ENCODE measurements around the gene DNAH14.
A peak's percentile ranks its signal among the peaks of the same experiment; 100 is the strongest.
"Not testable (repeated sequence)": the region's sequence is repeated elsewhere in the genome, so short reads cannot be mapped to it uniquely, and the experiment has no call there.

The DNAH14 gene

DNA sequence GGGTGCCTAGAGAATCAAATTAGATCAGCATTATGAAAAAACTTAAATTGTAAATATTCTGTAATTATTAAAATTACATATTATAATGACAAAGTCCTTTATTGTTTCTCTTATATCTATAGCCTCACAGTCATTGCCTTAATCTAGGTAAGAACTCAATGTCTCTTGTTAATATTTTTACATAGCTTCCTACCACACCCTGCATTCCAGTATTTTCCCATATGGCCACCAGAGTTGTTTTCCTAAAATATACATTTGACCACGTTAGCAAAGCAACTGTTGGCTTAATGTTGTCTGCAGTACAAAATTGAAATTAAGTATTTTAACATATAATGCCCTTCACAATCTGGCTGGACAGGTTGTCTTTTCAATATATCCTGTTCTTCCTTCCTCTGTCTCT is 230.3 kb downstream of the DNAH14 start:
- no peak for DNase-seq

DNA sequence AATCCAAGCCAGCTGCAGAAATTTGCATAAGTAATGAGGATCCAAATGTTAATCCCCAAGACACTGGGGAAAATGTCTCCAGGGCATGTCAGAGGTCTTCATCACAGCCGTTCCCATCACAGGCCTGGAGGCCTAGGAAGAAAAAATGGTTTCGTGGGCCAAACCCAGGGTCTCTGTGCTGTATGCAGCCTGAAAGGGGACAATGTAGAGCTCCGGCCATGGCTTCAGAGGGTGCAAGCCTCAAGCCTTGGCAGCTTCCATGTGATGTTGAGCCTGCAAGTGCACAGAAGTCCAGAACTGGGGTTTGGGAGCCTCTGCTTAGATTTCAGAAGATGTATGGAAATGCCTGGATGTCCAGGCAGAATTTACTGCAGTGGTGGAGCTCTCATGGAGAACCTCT is 247.9 kb downstream of the DNAH14 start:
- not testable (repeated sequence) for DNase-seq

DNA sequence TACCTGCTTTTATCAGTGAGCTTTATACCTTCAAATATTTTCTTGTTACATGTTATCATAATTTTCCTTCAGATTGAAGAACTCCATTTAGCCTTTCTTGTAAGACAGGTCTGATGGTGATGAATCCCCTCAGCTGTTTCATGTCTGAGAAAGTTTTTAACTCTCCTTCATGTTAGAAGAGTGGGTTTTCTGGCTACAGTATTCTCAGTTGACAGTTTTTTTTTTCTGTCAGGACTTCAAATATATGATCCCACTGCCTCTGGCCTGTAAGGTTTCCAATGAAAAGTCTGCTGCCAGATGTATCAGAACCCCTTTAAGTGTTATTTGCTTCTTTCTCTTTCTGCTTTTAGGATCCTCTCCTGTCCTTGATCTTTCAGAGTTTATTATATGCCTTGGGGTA is 250.2 kb downstream of the DNAH14 start:
- DNase-seq = no peak

GRCh38 chr1:225182716-225183115 is 253.2 kb downstream of the DNAH14 start:
- DNase-seq = no peak

DNA sequence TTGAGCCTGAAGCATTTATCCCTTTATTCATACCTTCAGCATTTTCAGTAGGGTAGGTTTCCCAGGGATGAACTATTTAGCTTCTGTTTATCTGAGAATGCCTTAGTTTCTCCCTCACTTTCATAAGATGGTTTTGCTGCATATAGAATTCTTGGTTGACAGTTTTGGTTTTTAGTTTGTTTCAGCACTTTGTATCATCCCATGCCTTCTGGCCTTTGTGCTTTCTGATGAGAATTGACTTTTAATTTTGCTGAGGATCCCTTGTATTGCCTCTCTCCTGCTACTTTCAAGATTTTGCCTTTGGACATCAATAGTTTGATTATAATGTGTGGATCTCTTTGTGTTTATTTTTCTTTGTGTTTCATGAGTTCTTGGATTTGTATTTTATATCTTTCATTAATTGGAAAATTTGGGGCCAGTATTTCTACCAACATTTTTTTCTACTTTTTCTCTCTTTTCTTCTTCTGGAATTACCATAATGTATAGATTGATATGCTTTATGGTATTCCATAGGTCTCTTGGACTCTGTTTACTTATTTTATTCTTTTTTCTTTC is 261.8 kb downstream of the DNAH14 start:
- DNase-seq = no peak

GRCh38 chr1:225201447-225201846 is 272.0 kb downstream of the DNAH14 start:
- no peak for DNase-seq

GRCh38 chr1:225207791-225208190 is 278.3 kb downstream of the DNAH14 start:
- DNase-seq = no peak

DNA sequence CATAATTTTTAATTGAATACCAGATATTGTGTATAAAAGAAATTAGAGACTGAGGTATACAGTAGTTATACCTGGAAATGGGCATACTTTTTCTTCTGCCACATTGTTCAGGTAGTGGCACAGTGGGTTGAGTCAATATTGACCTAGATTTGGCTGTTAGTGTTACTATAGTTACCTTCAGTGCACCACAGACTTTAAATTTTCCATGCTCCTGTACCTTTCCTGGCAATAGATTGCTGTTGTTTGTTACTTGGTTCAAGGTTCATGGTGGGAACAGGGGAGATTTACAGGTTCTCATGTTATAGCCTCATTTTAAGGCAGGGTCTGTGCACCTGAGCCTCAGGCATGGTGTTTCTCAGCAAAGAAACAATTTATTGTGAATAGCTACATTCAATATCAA is 279.7 kb downstream of the DNAH14 start:
- no peak for DNase-seq

DNA sequence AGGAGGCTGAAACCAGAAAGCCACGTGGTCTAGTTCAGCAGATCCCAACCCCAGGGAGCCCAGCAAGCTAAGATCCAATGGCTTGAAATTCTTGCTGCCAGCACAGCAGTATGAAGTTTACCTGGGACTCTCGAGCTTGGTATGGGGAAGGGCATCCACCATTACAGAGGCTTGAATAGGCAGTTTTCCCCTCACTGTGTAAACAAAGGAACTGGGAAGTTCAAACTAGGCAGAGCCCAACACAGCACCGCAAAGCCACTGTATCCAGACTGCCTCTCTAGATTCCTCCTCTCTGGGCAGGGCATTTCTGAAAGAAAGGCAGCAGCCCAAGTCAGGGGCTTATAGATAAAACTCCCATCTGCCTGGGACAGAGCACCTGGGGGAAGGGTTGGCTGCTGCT is 280.7 kb downstream of the DNAH14 start:
- not testable (repeated sequence) for DNase-seq

GRCh38 chr1:225211694-225212442 is 282.4 kb downstream of the DNAH14 start:
- not testable (repeated sequence) for DNase-seq

DNA sequence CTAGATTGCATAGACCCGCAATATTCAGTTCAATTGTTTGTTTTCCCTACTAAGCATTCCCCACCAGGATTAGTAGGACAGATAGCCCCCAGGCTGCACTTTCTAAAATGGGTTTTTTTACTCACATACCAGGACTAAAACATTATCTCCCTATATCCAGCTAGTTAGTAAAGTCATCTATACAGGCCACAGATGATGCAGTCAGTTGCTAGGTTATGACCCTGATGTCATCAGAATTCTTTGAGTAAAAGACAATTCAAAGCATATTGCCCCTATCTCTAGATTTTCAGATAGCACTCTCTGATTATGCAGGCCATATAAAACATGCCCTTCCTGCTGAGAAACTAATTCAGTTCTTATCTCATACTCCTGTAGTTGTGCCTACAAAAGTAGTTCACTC is 294.8 kb downstream of the DNAH14 start:
- no peak for DNase-seq

- no peak for DNase-seq
Measured at GRCh38 chr1:225225681-225226080, 296.2 kb downstream of the DNAH14 start.

GRCh38 chr1:225228871-225229303 is 299.4 kb downstream of the DNAH14 start:
- DNase-seq = no peak

DNA sequence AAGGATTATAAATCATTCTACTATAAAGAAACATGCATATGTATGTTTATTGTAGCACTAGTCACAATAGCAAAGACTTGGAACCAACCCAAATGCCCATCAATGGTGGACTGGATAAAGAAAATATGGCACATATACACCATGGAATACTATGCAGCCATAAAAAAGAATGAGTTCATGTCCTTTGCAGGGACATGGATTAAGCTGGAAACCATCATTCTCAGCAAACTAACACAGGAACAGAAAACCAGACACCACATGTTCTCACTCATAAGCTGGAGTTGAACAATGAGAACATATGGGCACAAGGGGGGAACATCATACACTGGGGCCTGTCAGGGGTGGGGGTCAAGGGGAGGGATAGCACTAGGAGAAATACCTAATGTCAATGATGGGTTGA is 300.0 kb downstream of the DNAH14 start:
- not testable (repeated sequence) for DNase-seq

GRCh38 chr1:225230483-225230882 is 301.0 kb downstream of the DNAH14 start:
- DNase-seq = no peak

- not testable (repeated sequence) for DNase-seq
Measured at GRCh38 chr1:225232930-225233329, 303.5 kb downstream of the DNAH14 start.

GRCh38 chr1:225242611-225243010 is 313.1 kb downstream of the DNAH14 start:
- peak; percentile 61 for DNase-seq

GRCh38 chr1:225250432-225250831 is 321.0 kb downstream of the DNAH14 start:
- no peak for DNase-seq

DNA sequence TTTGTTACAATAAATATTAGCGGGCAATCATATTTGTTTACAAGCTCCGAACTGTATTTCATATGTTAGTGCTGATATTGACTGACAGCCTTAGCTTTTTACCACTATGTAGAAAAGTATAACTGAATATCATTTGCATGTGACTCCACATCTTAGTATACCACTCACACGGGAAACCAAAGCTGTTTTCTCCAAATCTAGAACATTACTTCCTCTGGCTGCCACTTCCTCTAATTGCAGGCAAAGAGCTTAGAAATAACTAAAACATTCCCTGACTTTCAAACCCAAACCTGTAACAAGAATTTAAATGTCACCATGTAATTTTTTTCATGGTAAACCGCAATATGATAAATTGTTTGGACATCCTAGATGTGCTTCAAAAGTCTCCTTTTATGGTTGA is 323.7 kb downstream of the DNAH14 start:
- no peak for DNase-seq

DNA sequence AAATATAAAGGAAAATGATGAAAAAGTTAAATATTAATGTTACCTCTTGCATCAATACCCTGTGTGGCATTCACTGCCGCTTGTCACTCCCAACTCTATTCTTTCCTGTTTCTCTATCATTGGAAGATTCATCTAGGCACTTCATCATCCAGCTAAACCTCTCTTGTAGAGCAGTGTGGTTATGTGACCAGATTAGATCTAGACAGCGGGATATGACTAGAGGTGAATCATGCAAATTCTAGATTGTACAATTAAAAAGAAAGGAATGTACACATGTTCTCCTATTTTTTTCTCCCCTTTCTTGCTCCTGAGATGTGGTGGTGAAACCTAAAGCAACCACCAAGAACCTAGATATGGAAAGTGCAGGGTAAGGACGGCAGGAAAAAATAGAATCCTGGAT is 324.3 kb downstream of the DNAH14 start:
- DNase-seq = no peak

GRCh38 chr1:225254676-225255075 is 325.2 kb downstream of the DNAH14 start:
- DNase-seq = no peak

GRCh38 chr1:225257081-225257480 is 327.6 kb downstream of the DNAH14 start:
- DNase-seq = no peak

GRCh38 chr1:225258811-225259210 is 329.3 kb downstream of the DNAH14 start:
- DNase-seq = no peak

DNA sequence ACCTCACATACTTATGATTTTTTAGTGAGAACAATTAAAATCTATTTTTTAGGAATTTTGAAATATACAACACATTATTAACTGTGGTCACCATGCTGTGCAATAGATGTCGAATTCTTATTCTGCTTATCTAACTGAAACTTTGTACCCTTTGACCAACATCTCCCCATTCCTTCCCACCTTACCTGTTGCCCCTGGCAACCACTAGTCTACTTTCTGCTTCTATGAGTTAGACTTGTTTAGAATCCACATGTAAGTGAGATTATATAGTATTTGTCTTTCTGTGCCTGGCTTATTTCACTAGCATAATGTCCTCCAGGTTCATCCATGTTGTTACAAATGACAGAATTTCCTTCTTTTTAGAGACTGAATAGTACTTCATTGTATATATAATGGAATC is 330.1 kb downstream of the DNAH14 start:
- no peak for DNase-seq

GRCh38 chr1:225260319-225260718 is 330.8 kb downstream of the DNAH14 start:
- DNase-seq = no peak
